ENCODE measurements around the gene SIGLEC7. TPM values are rescaled to one million over a fixed set of nuclear protein-coding genes. Genes with fewer than 3 reads are reported as not detected.
A peak's percentile ranks its signal among the peaks of the same experiment; 100 is the strongest.

Gene SIGLEC7
- total RNA-seq, 1 experiment from 2014 or later: not detected

GRCh38 chr19:51128227-51128626 lies 13.9 kb upstream of the SIGLEC7 start:
- H3F3A ChIP-seq (ENCODE audit: low read length, unreplicated experiment): no peaks in the 10 kb centered on the region
- no peak overlapping the region for H3K9ac ChIP-seq (ENCODE audit: low read length)
- POLR2A ChIA-PET (ENCODE audit: unreplicated experiment): no interaction called here
- H3K27ac ChIP-seq (ENCODE audit: low read length): peak overlapping the region; percentile 16
- TF ChIP-seq EZH2 (IDR thresholded peaks at IDR 0.05; ENCODE audit: low read length, unreplicated experiment) (no peak), EZH2phosphoT487 (IDR thresholded peaks at IDR 0.05; ENCODE audit: borderline replicate concordance, low read length) (no peak)
- no peak for DNase-seq
- no peaks in the 10 kb centered on the region for H3K27me3 ChIP-seq (ENCODE audit: low read length)
- no peaks in the 10 kb centered on the region for H4K20me1 ChIP-seq (ENCODE audit: low read length)
- H3K36me3 ChIP-seq (ENCODE audit: low read depth, low read length): no peaks in the 10 kb centered on the region
- peak overlapping the region; percentile 37 for H3K4me2 ChIP-seq (ENCODE audit: low read length)
- no peak overlapping the region for H3K4me3 ChIP-seq (ENCODE audit: low read length)
- BruUV-seq (replicated peaks): no TSS peak
- ATAC-seq: no peak
- no peak overlapping the region for H2AFZ ChIP-seq (ENCODE audit: low read length)
- peaks cover 25% of the 10 kb centered on the region for H3K4me1 ChIP-seq (ENCODE audit: insufficient read depth, low read length)
- intact Hi-C loops (cut with micrococcal nuclease): no loop called here
- no peaks in the 10 kb centered on the region for H3K9me3 ChIP-seq (ENCODE audit: low read length)
- CTCF ChIA-PET: no interaction called here
- H3K79me2 ChIP-seq (ENCODE audit: low read length): no peaks in the 10 kb centered on the region
- H3K9me2 ChIP-seq (replicated peaks; ENCODE audit: low read length): no peaks in the 10 kb centered on the region

GRCh38 chr19:51129716-51130115 lies 12.4 kb upstream of the SIGLEC7 start:
- ATAC-seq (no peak), DNase-seq (no peak)
- Histone ChIP-seq H3K4me1 (ENCODE audit: insufficient read depth, low read length) (peaks cover 25% of the 10 kb centered on the region), H3K9ac (ENCODE audit: low read length) (no peak overlapping the region), H3K79me2 (ENCODE audit: low read length) (no peaks in the 10 kb centered on the region), H3F3A (ENCODE audit: low read length, unreplicated experiment) (no peaks in the 10 kb centered on the region), H3K9me3 (ENCODE audit: low read length) (no peaks in the 10 kb centered on the region), H3K27me3 (ENCODE audit: low read length) (peaks cover 6% of the 10 kb centered on the region), H3K36me3 (ENCODE audit: low read depth, low read length) (no peaks in the 10 kb centered on the region), H3K4me3 (ENCODE audit: low read length) (no peak overlapping the region), H4K20me1 (ENCODE audit: low read length) (no peaks in the 10 kb centered on the region), H2AFZ (ENCODE audit: low read length) (no peak overlapping the region), H3K27ac (ENCODE audit: low read length) (no peak overlapping the region), H3K9me2 (replicated peaks; ENCODE audit: low read length) (no peaks in the 10 kb centered on the region), H3K4me2 (ENCODE audit: low read length) (no peak overlapping the region)
- no TSS peak for BruUV-seq (replicated peaks)
- CTCF ChIA-PET: no interaction called here
- POLR2A ChIA-PET (ENCODE audit: unreplicated experiment): no interaction called here
- intact Hi-C loops (cut with micrococcal nuclease): no loop called here
- TF ChIP-seq CTCF (conservative IDR thresholded peaks at IDR 0.05; ENCODE audit: low read depth, low read length) (no peak), EZH2 (IDR thresholded peaks at IDR 0.05; ENCODE audit: low read length, unreplicated experiment) (no peak), EZH2phosphoT487 (IDR thresholded peaks at IDR 0.05; ENCODE audit: borderline replicate concordance, low read length) (no peak)

GRCh38 chr19:51131780-51132680 lies 10.1 kb upstream of the SIGLEC7 start:
- ATAC-seq (no peak), DNase-seq (no peak)
- Histone ChIP-seq H3K79me2 (ENCODE audit: low read length) (no peaks in the 10 kb centered on the region), H3K36me3 (ENCODE audit: low read depth, low read length) (no peaks in the 10 kb centered on the region), H3K27me3 (ENCODE audit: low read length) (peaks cover 29% of the 10 kb centered on the region), H3K9me2 (replicated peaks; ENCODE audit: low read length) (no peaks in the 10 kb centered on the region), H3K4me3 (ENCODE audit: low read length) (no peak overlapping the region), H2AFZ (ENCODE audit: low read length) (no peak overlapping the region), H4K20me1 (ENCODE audit: low read length) (no peaks in the 10 kb centered on the region), H3F3A (ENCODE audit: low read length, unreplicated experiment) (no peaks in the 10 kb centered on the region), H3K27ac (ENCODE audit: low read length) (no peak overlapping the region), H3K4me1 (ENCODE audit: insufficient read depth, low read length) (peaks cover 25% of the 10 kb centered on the region), H3K4me2 (ENCODE audit: low read length) (no peak overlapping the region), H3K9me3 (ENCODE audit: low read length) (no peaks in the 10 kb centered on the region), H3K9ac (ENCODE audit: low read length) (no peak overlapping the region)
- TF ChIP-seq CTCF (conservative IDR thresholded peaks at IDR 0.05; ENCODE audit: low read depth, low read length) (no peak; the same call in 1 of the 2 replicates), EZH2phosphoT487 (IDR thresholded peaks at IDR 0.05; ENCODE audit: borderline replicate concordance, low read length) (no peak), EZH2 (IDR thresholded peaks at IDR 0.05; ENCODE audit: low read length, unreplicated experiment) (no peak)
- ChIA-PET POLR2A (ENCODE audit: unreplicated experiment) (no interaction called here), CTCF (no interaction called here)
- intact Hi-C loops (cut with micrococcal nuclease): no loop called here
- no TSS peak for BruUV-seq (replicated peaks)

Measured in PC-3 (cell line).